ENCODE results near the gene OR9Q1.

DNA sequence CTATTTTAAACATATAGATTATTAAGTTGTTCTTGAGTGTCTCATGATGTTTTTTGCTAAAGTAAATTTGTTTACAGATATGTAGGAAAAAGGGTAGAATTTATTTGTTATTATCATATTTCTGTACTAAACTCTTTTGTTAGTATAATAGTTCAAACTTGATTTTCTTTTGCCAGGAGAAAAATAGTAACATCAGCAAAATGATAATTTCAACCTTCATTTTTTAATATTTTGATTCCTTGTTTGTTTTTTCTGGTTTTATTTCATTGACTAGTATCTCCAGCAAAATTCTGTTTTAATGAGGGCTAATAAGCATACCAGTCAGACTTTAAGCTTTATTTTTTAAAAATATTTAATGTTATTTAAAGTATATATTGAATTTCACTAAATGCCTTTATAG is 192.8 kb downstream of the OR9Q1 start:
- TF ChIP-seq, protein P1, sequence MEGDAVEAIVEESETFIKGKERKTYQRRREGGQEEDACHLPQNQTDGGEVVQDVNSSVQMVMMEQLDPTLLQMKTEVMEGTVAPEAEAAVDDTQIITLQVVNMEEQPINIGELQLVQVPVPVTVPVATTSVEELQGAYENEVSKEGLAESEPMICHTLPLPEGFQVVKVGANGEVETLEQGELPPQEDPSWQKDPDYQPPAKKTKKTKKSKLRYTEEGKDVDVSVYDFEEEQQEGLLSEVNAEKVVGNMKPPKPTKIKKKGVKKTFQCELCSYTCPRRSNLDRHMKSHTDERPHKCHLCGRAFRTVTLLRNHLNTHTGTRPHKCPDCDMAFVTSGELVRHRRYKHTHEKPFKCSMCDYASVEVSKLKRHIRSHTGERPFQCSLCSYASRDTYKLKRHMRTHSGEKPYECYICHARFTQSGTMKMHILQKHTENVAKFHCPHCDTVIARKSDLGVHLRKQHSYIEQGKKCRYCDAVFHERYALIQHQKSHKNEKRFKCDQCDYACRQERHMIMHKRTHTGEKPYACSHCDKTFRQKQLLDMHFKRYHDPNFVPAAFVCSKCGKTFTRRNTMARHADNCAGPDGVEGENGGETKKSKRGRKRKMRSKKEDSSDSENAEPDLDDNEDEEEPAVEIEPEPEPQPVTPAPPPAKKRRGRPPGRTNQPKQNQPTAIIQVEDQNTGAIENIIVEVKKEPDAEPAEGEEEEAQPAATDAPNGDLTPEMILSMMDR (IDR thresholded peaks at IDR 0.05 in 4 of 5, conservative IDR thresholded peaks at IDR 0.05 in 1 of 5), result no peak
- TF ChIP-seq POLR2A (IDR thresholded peaks at IDR 0.05), result no peak

Data from gastrocnemius medialis (tissue), 4 donors.